DOHH2 (cell line): Measurements from ENCODE around the gene CACNA2D4.

Experiments
- EZH2phosphoT487 ChIP-seq: fragments of 200-600 bp; sonication (generic); IDR thresholded peaks from 2 replicates; pipeline ENCODE4 v1.6.1; 2017; ENCODE audit warnings: borderline replicate concordance, mild to moderate bottlenecking, antibody characterized with exemption, low read length, moderate library complexity, mixed read lengths
- TF ChIP-seq, protein P1 (sequence below): fragments of 200-600 bp; sonication (generic); IDR thresholded peaks from one replicate; pipeline ENCODE4 v1.5.1; 2014; ENCODE audit warnings: antibody characterized with exemption, mild to moderate bottlenecking, low read depth, low read length; ENCODE audit not compliant: poor library complexity, severe bottlenecking

GRCh38 chr12:1911598-1912575 is 6.6 kb downstream of the CACNA2D4 start:
- TF ChIP-seq, protein P1, sequence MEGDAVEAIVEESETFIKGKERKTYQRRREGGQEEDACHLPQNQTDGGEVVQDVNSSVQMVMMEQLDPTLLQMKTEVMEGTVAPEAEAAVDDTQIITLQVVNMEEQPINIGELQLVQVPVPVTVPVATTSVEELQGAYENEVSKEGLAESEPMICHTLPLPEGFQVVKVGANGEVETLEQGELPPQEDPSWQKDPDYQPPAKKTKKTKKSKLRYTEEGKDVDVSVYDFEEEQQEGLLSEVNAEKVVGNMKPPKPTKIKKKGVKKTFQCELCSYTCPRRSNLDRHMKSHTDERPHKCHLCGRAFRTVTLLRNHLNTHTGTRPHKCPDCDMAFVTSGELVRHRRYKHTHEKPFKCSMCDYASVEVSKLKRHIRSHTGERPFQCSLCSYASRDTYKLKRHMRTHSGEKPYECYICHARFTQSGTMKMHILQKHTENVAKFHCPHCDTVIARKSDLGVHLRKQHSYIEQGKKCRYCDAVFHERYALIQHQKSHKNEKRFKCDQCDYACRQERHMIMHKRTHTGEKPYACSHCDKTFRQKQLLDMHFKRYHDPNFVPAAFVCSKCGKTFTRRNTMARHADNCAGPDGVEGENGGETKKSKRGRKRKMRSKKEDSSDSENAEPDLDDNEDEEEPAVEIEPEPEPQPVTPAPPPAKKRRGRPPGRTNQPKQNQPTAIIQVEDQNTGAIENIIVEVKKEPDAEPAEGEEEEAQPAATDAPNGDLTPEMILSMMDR, result no peak
- no peak for TF ChIP-seq EZH2phosphoT487
